Measurements from ENCODE around the gene SPNS3.

Gene SPNS3

GRCh38 chr17:4507361-4508111, 73.8 kb downstream of the SPNS3 start:
- no peak for DNase-seq (ENCODE audit: low read depth in 2 of 2, low spot score in 1 of 2)

- no peak for DNase-seq (ENCODE audit: low read depth in 2 of 2, low spot score in 1 of 2)
These were observed 74.5 kb downstream of the SPNS3 start for GRCh38 chr17:4508207-4508606.

- no peak for DNase-seq (ENCODE audit: low read depth in 2 of 2, low spot score in 1 of 2)
These were observed 75.7 kb downstream of the SPNS3 start for GRCh38 chr17:4509401-4509800.

- DNase-seq (ENCODE audit: low read depth in 2 of 2, low spot score in 1 of 2): no peak
These were observed 76.3 kb downstream of the SPNS3 start for GRCh38 chr17:4509923-4510617.

GRCh38 chr17:4510618-4510941, 76.8 kb downstream of the SPNS3 start:
- DNase-seq (ENCODE audit: low read depth in 2 of 2, low spot score in 1 of 2): no peak

GRCh38 chr17:4511199-4511932, 77.6 kb downstream of the SPNS3 start:
- no peak for DNase-seq (ENCODE audit: low read depth in 2 of 2, low spot score in 1 of 2)

GRCh38 chr17:4512156-4513112, 78.7 kb downstream of the SPNS3 start:
- no peak for DNase-seq (ENCODE audit: low read depth in 2 of 2, low spot score in 1 of 2)

DNA sequence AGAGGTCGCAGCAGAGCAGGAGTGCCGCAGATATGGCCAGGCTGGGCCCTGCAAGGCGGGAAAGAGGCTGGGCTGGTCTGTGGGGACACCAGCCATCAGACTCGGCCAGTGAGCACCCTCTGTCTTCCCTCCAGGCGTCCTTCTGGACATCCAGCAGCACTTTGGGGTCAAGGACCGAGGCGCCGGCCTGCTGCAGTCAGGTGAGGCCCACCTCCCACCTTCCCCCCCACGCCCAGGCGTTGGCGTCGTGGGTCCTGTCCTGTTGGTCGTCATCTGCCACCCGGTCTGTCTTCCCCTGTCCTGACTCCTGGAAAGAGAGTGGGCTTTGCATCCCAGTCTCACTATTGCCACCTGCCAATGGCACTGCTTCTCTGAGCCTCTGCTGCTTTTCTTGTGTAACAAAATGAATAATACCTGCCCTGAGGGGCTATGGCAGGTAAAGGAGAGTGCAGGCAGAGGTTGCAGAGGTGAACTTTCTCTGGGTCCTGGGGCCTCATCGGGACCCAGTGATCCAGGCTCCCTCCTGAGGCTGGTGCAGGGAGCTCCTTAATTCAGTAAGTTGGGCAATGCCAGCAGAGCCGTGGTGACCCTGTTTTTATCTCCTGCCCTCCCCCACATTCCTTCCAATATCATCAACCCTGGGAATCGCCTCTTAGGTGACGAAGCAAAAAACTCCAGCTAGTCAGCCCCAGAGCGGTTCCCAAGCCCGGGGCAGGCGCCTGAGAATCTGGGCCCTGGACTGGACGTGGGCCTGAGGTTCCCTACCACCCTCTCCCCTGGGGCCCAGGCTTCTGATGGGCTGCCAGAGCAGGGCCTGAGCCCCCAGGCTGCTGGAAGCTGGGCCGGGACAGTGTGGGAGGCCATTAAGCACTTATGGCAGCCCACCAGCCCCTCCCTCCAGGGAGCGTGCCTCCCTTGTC, 79.6 kb downstream of the SPNS3 start:
- DNase-seq (ENCODE audit: low read depth in 2 of 2, low spot score in 1 of 2): no peak

DNA sequence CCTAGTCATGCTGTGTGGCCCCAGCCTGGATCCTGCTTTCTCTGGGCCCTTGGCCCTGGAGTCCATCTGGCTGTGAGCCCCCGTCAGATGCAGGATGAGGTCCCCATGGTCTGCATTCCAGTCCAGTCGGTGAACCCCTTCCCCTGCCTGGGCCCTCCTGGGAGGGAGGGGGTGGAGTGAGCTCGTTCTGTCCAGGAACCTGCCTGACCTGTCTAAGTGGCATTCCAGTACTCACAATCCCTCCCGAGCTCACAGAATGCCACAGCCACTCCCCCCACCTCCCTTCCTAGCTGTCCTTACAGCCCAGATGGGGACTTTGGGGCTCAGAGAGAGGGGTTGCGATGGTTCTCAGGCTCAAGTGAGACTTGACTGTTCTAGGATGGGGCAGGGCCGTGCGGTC, 80.5 kb downstream of the SPNS3 start:
- no peak for DNase-seq (ENCODE audit: low read depth in 2 of 2, low spot score in 1 of 2)

DNA sequence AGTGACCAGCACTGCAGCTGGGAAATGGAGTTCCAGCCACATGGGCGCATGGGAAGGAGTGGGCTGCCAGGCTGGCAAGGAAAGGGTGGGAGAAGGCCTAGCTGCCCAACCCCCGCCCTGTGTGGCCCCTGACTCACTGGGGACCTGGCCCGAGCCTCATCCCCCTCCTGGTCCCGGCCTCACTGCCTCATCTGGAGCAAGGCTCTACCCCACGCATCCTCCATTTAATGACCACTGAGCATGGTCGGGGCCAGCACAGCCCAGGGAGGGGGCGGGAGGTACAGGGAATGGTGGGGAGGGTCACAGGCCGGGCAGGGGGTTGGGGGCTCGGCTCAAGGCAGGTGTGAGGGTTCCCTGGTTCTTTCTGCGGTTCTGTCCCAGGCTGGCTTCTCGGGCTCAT, 81.0 kb downstream of the SPNS3 start:
- DNase-seq (ENCODE audit: low read depth in 2 of 2, low spot score in 1 of 2): no peak

DNA sequence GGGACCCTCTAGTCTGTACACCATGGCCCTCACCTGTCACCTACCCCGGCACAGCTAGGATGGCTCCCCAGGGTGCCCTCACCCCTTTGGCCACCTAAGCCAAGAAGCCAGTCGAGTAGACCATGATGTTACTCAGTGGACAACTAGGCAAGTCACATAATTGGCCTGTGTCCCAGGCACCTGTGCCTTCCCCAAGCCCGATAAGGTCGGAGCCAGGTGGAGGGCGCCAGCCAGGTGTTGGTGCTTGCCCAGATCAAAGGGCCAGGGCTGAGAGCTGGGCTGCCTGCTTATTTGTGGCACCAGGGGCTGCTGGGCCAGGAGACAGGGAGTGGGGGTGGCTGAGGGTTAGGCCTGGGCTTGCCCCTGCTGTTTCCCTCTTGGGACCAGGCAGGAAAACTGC, 81.8 kb downstream of the SPNS3 start:
- no peak for DNase-seq (ENCODE audit: low read depth in 2 of 2, low spot score in 1 of 2)

GRCh38 chr17:4516735-4517134, 83.0 kb downstream of the SPNS3 start:
- no peak for DNase-seq (ENCODE audit: low read depth in 2 of 2, low spot score in 1 of 2)

DNA sequence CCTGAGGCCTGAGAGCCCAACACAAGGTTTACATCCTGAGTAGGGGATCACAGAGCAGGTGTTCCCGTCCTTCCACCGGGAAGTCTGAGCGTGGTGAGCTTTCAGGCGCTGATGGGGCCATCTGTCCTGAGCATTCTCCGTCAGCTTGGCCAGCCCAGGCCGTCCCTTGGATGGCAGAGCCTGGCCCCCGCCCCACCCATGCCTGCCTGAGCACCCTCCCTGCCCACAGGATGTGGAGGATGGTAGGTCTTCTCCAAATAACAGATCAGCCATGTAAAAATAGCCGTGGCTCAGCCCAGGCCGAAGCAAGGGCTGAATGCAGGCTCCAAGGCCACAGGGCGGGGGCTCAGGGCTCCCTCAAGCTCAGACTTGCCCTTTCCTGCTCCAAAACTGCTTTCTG, 85.2 kb downstream of the SPNS3 start:
- DNase-seq (ENCODE audit: low read depth in 2 of 2, low spot score in 1 of 2): no peak

GRCh38 chr17:4519361-4519788, 85.6 kb downstream of the SPNS3 start:
- DNase-seq (ENCODE audit: low read depth in 2 of 2, low spot score in 1 of 2): no peak

- DNase-seq (ENCODE audit: low read depth in 2 of 2, low spot score in 1 of 2): no peak
These were observed 86.5 kb downstream of the SPNS3 start for GRCh38 chr17:4520060-4520893.

GRCh38 chr17:4520894-4521600, 87.3 kb downstream of the SPNS3 start:
- DNase-seq (ENCODE audit: low read depth in 2 of 2, low spot score in 1 of 2): no peak

DNA sequence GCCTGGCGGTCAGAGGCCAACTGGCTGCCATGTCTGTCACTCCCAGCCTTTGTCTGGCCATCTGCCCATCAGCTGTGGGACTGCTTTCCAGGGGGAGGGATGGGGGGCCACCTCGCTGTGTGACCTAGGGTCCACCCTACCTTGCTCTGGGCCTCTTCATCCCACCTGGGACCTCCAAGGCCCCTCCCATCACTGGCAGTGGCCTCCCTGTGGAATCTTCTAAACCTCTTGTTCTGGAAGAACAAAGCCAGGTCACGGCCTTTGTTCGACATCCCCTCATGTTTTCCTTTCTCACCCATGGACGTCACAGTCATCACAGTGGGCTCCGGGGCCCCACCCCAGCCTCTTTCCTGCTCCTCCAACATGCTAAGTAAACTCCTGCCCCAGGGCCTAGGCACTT, 88.9 kb downstream of the SPNS3 start:
- DNase-seq (ENCODE audit: low read depth in 2 of 2, low spot score in 1 of 2): no peak

DNA sequence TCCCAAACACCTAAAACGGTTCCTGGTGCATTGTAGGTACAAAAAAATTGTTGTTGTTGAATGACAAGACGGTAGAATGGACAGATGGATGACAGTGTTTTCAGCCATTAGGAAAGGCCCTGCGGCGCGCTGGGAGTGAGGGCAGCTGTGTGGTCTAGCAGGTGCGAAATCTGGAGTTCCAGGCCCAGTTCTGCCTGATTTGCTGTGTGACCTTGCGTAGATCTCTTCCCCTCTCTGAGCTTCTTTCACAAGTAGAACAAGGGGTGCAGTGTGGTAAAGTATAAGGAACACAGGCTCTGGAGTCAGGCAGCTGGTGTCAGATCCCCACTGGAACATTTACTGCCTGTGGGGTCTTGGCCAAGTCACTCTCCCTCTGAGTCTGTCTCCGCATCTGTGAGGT, 90.2 kb downstream of the SPNS3 start:
- no peak for DNase-seq (ENCODE audit: low read depth in 2 of 2, low spot score in 1 of 2)
